ENCODE data around the gene RAET1L.

The RAET1L gene

DNA sequence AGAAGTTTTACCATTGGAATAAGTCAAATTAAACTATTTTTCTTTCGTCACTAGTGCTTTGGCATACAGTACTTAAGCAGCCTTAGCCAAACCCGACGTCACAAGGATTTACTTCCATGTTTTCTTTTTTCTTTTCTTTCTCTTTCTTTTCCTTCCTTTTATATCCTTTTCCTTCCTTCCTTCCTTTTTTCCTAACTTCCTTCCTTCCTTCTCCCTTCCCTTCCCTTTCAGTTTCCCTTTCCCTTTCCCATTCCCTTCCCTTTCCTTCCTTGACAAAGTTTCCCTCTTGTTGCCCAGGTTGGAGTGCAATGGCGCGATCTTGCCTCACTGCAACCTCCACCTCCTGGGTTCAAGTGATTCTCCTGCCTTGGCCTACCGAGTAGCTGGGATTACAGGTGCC, 33.7 kb upstream of the RAET1L start:
- no peak for ATAC-seq (ENCODE audit: insufficient read depth, low read depth)

GRCh38 chr6:150058231-150058792, 33.0 kb upstream of the RAET1L start:
- DNase-seq (no peak), ATAC-seq (ENCODE audit: insufficient read depth, low read depth) (no peak)
- Histone ChIP-seq H3K4me1 (ENCODE audit: insufficient read depth, low read length) (no peaks in the 10 kb centered on the region), H4K20me1 (ENCODE audit: insufficient read depth, low read length) (no peaks in the 10 kb centered on the region; the same call in 1 of the 2 replicates), H3K4me3 (ENCODE audit: low read depth in 1 of 2, low read length in 2 of 2) (no peak overlapping the region), H3K79me2 (ENCODE audit: insufficient read depth, low read length) (no peaks in the 10 kb centered on the region), H2AFZ (ENCODE audit: low read depth, low read length) (no peak overlapping the region), H3K27ac (ENCODE audit: low read length) (no peak overlapping the region), H3K36me3 (ENCODE audit: insufficient read depth, low read length) (no peaks in the 10 kb centered on the region), H3K9ac (ENCODE audit: low read depth, low read length) (no peak overlapping the region), H3K4me2 (ENCODE audit: insufficient read depth, low read length) (no peak overlapping the region), H3K27me3 (ENCODE audit: insufficient read depth, low read length, poor library complexity) (peaks cover 47% of the 10 kb centered on the region), H3K9me3 (ENCODE audit: insufficient read depth, low read length, severe bottlenecking) (no peaks in the 10 kb centered on the region)
- no peak for TF ChIP-seq EZH2 (IDR thresholded peaks at IDR 0.05; ENCODE audit: borderline replicate concordance, low read depth, low read length, severe bottlenecking)
- TF ChIP-seq, protein P1, sequence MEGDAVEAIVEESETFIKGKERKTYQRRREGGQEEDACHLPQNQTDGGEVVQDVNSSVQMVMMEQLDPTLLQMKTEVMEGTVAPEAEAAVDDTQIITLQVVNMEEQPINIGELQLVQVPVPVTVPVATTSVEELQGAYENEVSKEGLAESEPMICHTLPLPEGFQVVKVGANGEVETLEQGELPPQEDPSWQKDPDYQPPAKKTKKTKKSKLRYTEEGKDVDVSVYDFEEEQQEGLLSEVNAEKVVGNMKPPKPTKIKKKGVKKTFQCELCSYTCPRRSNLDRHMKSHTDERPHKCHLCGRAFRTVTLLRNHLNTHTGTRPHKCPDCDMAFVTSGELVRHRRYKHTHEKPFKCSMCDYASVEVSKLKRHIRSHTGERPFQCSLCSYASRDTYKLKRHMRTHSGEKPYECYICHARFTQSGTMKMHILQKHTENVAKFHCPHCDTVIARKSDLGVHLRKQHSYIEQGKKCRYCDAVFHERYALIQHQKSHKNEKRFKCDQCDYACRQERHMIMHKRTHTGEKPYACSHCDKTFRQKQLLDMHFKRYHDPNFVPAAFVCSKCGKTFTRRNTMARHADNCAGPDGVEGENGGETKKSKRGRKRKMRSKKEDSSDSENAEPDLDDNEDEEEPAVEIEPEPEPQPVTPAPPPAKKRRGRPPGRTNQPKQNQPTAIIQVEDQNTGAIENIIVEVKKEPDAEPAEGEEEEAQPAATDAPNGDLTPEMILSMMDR (IDR thresholded peaks at IDR 0.05; ENCODE audit: borderline replicate concordance, extremely low read depth, low read length, poor library complexity, severe bottlenecking) = no peak

More for the DNA sequence above, 33.7 kb upstream of the RAET1L start:
- Histone ChIP-seq H3K27me3 (ENCODE audit: insufficient read depth, low read length, poor library complexity) (peaks cover 43% of the 10 kb centered on the region), H3K9ac (ENCODE audit: low read depth, low read length) (no peak overlapping the region), H4K20me1 (ENCODE audit: insufficient read depth, low read length) (no peaks in the 10 kb centered on the region; the same call in 1 of the 2 replicates), H3K4me1 (ENCODE audit: insufficient read depth, low read length) (no peaks in the 10 kb centered on the region), H3K4me2 (ENCODE audit: insufficient read depth, low read length) (no peak overlapping the region), H3K36me3 (ENCODE audit: insufficient read depth, low read length) (no peaks in the 10 kb centered on the region), H3K9me3 (ENCODE audit: insufficient read depth, low read length, severe bottlenecking) (no peaks in the 10 kb centered on the region), H3K4me3 (ENCODE audit: low read depth in 1 of 2, low read length in 2 of 2) (no peak overlapping the region), H3K27ac (ENCODE audit: low read length) (no peak overlapping the region), H3K79me2 (ENCODE audit: insufficient read depth, low read length) (no peaks in the 10 kb centered on the region), H2AFZ (ENCODE audit: low read depth, low read length) (no peak overlapping the region)
- no peak for DNase-seq
- no peak for TF ChIP-seq EZH2 (IDR thresholded peaks at IDR 0.05; ENCODE audit: borderline replicate concordance, low read depth, low read length, severe bottlenecking)
- TF ChIP-seq, protein P1 (IDR thresholded peaks at IDR 0.05; ENCODE audit: borderline replicate concordance, extremely low read depth, low read length, poor library complexity, severe bottlenecking) = no peak

GRCh38 chr6:150057501-150057951, 32.2 kb upstream of the RAET1L start:
- Histone ChIP-seq H3K4me2 (ENCODE audit: insufficient read depth, low read length) (no peak overlapping the region), H3K4me3 (ENCODE audit: low read depth in 1 of 2, low read length in 2 of 2) (no peak overlapping the region), H3K27me3 (ENCODE audit: insufficient read depth, low read length, poor library complexity) (peaks cover 52% of the 10 kb centered on the region), H3K9me3 (ENCODE audit: insufficient read depth, low read length, severe bottlenecking) (no peaks in the 10 kb centered on the region), H3K36me3 (ENCODE audit: insufficient read depth, low read length) (no peaks in the 10 kb centered on the region), H3K79me2 (ENCODE audit: insufficient read depth, low read length) (no peaks in the 10 kb centered on the region), H3K27ac (ENCODE audit: low read length) (no peak overlapping the region), H3K4me1 (ENCODE audit: insufficient read depth, low read length) (no peaks in the 10 kb centered on the region), H4K20me1 (ENCODE audit: insufficient read depth, low read length) (no peaks in the 10 kb centered on the region; the same call in 1 of the 2 replicates), H2AFZ (ENCODE audit: low read depth, low read length) (no peak overlapping the region), H3K9ac (ENCODE audit: low read depth, low read length) (no peak overlapping the region)
- no peak for DNase-seq
- TF ChIP-seq EZH2 (IDR thresholded peaks at IDR 0.05; ENCODE audit: borderline replicate concordance, low read depth, low read length, severe bottlenecking) = no peak
- TF ChIP-seq, protein P1 (IDR thresholded peaks at IDR 0.05; ENCODE audit: borderline replicate concordance, extremely low read depth, low read length, poor library complexity, severe bottlenecking) = no peak
- no peak for ATAC-seq (ENCODE audit: insufficient read depth, low read depth)
